IMR-90 (cell line): ENCODE results near the gene TRIM38. TPM values are rescaled to one million over a fixed set of nuclear protein-coding genes. Genes with fewer than 3 reads are reported as not detected.

Experiments used
- ATAC-seq: fragments of 200-7000 bp; cut with Tn5 transposase; 2 replicates; pipeline ENCODE4 v1.9.1; 2020; ENCODE audit warnings: low read depth, mild to moderate bottlenecking, moderate library complexity
- Bru-seq: library from RNA; stranded (reverse); fragments of 400-500 nt; gene quantifications from one replicate; lab custom pipeline; 2021; lab: Mats Ljungman, UMichigan
- BruChase-seq, 2 experiments: library from RNA; stranded (reverse); fragments of 400-500 nt; gene quantifications; one replicate each; lab custom pipeline; 2021; lab: Mats Ljungman, UMichigan
- BruUV-seq: library from RNA; stranded (reverse); fragments of 400-500 nt; replicated peaks from 2 replicates; lab custom pipeline; 2021; lab: Mats Ljungman, UMichigan
- CTCF ChIA-PET: fragments of 300-600 bp; formaldehyde crosslinking; extraction: SDS; loops from one replicate; lab custom pipeline; 2021; ENCODE audit warnings: antibody characterized with exemption; lab: Yijun Ruan, JAX
- POLR2A ChIA-PET: fragments of 300-600 bp; sonication (Branson Sonifier 250); formaldehyde crosslinking; loops from one replicate; lab custom pipeline; 2022; ENCODE audit warnings: antibody characterized with exemption; ENCODE audit not compliant: unreplicated experiment; lab: Charles Lee
- DNase-seq: peaks from one replicate; pipeline ENCODE4 v3.0.0; 2013
- H2AFZ ChIP-seq: replicated peaks from 2 replicates; pipeline ENCODE3; 2013; ENCODE audit warnings: low read length, mild to moderate bottlenecking; ENCODE audit not compliant: poor library complexity
- H2AK5ac ChIP-seq: 2 replicates; pipeline ENCODE4 v1.6.1; 2013; ENCODE audit warnings: low read depth, low read length, inconsistent platforms
- H2AK9ac ChIP-seq: replicated peaks from 2 replicates; pipeline ENCODE3; 2013; ENCODE audit warnings: mild to moderate bottlenecking, low read depth, low read length, moderate library complexity; ENCODE audit not compliant: poor library complexity
- H2BK120ac ChIP-seq: 2 replicates; pipeline ENCODE4 v1.6.1; 2013; ENCODE audit warnings: low read depth, low read length, inconsistent platforms
- H2BK15ac ChIP-seq: 3 replicates; pipeline ENCODE4 v1.6.1; 2013; ENCODE audit warnings: low read depth, low read length, inconsistent platforms
- H2BK20ac ChIP-seq: 2 replicates; pipeline ENCODE4 v1.6.1; 2013; ENCODE audit warnings: low read depth, mild to moderate bottlenecking, inconsistent platforms, low read length, moderate library complexity
- H2BK5ac ChIP-seq: 2 replicates; pipeline ENCODE4 v1.6.1; 2013; ENCODE audit warnings: mild to moderate bottlenecking, low read depth, low read length, inconsistent platforms; ENCODE audit not compliant: poor library complexity, severe bottlenecking
- H3K14ac ChIP-seq: replicated peaks from 2 replicates; pipeline ENCODE4 v1.6.1; 2013; ENCODE audit warnings: low read depth, low read length, inconsistent platforms
- H3K18ac ChIP-seq: 2 replicates; pipeline ENCODE4 v1.6.1; 2013; ENCODE audit warnings: low read depth, low read length, control low read depth
- H3K23ac ChIP-seq: 2 replicates; pipeline ENCODE4 v1.6.1; 2013; ENCODE audit warnings: low read depth, low read length, inconsistent platforms
- H3K27ac ChIP-seq: 2 replicates; pipeline ENCODE4 v1.5.1; 2013; ENCODE audit warnings: mild to moderate bottlenecking, control low read depth, low read length; ENCODE audit not compliant: insufficient read depth
- H3K27me3 ChIP-seq: 2 replicates; pipeline ENCODE4 v1.6.1; 2013; ENCODE audit warnings: low read length; ENCODE audit not compliant: control insufficient read depth, insufficient read depth
- H3K36me3 ChIP-seq: 2 replicates; pipeline ENCODE4 v1.6.1; 2013; ENCODE audit warnings: low read length, mixed read lengths; ENCODE audit not compliant: control insufficient read depth, insufficient read depth
- H3K4ac ChIP-seq: 2 replicates; pipeline ENCODE4 v1.6.1; 2013; ENCODE audit warnings: low read depth, low read length, inconsistent platforms
- H3K4me1 ChIP-seq: 2 replicates; pipeline ENCODE4 v1.6.1; 2013; ENCODE audit warnings: low read length, mixed read lengths; ENCODE audit not compliant: control insufficient read depth, insufficient read depth
- H3K4me2 ChIP-seq: 2 replicates; pipeline ENCODE4 v1.6.1; 2013; ENCODE audit warnings: low read depth, mild to moderate bottlenecking, control low read depth, low read length, moderate library complexity
- H3K4me3 ChIP-seq: 2 replicates; pipeline ENCODE4 v1.5.1; 2013; ENCODE audit warnings: low read depth, mild to moderate bottlenecking, control low read depth, low read length, moderate library complexity; ENCODE audit not compliant: insufficient read depth
- H3K56ac ChIP-seq: 2 replicates; pipeline ENCODE4 v1.6.1; 2013; ENCODE audit warnings: low read length, inconsistent platforms; ENCODE audit not compliant: insufficient read depth; ENCODE audit errors: extremely low read depth
- H3K79me1 ChIP-seq, 2 experiments: 2 replicates each; pipeline ENCODE4 v1.6.1; 2013; ENCODE audit warnings: low read length in 2 of 2, inconsistent platforms in 1 of 2, low read depth in 1 of 2
- H3K9ac ChIP-seq: 2 replicates; pipeline ENCODE4 v1.6.1; 2013; ENCODE audit warnings: low read depth, low read length, control low read depth
- H3K9me1 ChIP-seq: 2 replicates; pipeline ENCODE4 v1.6.1; 2013; ENCODE audit warnings: low read length, inconsistent platforms; ENCODE audit not compliant: insufficient read depth
- H3K9me3 ChIP-seq: 2 replicates; pipeline ENCODE4 v1.6.1; 2013; ENCODE audit warnings: low read length; ENCODE audit not compliant: control insufficient read depth, insufficient read depth
- H4K20me1 ChIP-seq: 2 replicates; pipeline ENCODE4 v1.6.1; 2013; ENCODE audit warnings: low read length, inconsistent platforms; ENCODE audit not compliant: insufficient read depth
- H4K5ac ChIP-seq: 2 replicates; pipeline ENCODE4 v1.6.1; 2013; ENCODE audit warnings: mild to moderate bottlenecking, low read depth, low read length, control low read depth
- H4K8ac ChIP-seq, 2 experiments: 2 replicates each; pipeline ENCODE4 v1.6.1; 2013; ENCODE audit warnings: low read depth in 2 of 2, low read length in 2 of 2, control low read depth in 1 of 2, inconsistent platforms in 1 of 2
- H4K91ac ChIP-seq: 2 replicates; pipeline ENCODE4 v1.6.1; 2013; ENCODE audit warnings: low read depth, low read length, inconsistent platforms; ENCODE audit not compliant: insufficient read depth
- BHLHE40 ChIP-seq: fragments of 150-350 bp; IDR thresholded peaks from 2 replicates; pipeline ENCODE4 v1.6.1; 2016; ENCODE audit warnings: mild to moderate bottlenecking, low read depth, low read length
- CEBPB ChIP-seq: IDR thresholded peaks from 2 replicates; pipeline ENCODE4 v1.6.1; 2012; ENCODE audit warnings: low read depth, low read length, improper control_type of control experiment
- CHD1 ChIP-seq: IDR thresholded peaks from 2 replicates; pipeline ENCODE4 v1.6.1; 2012; ENCODE audit warnings: low read depth, low read length, improper control_type of control experiment
- ELK1 ChIP-seq: fragments of 150-350 bp; IDR thresholded peaks from 2 replicates; pipeline ENCODE4 v1.6.1; 2016; ENCODE audit warnings: low read depth, mild to moderate bottlenecking, low read length, moderate library complexity, borderline replicate concordance
- FOS ChIP-seq: fragments of 150-350 bp; IDR thresholded peaks from 2 replicates; pipeline ENCODE4 v1.6.1; 2016; ENCODE audit warnings: low read depth, low read length
- MAZ ChIP-seq: IDR thresholded peaks from 2 replicates; pipeline ENCODE4 v1.6.1; 2012; ENCODE audit warnings: low read depth, mild to moderate bottlenecking, low read length, improper control_type of control experiment, moderate library complexity, borderline replicate concordance
- MXI1 ChIP-seq: IDR thresholded peaks from 2 replicates; pipeline ENCODE4 v1.6.1; 2012; ENCODE audit warnings: low read depth, mild to moderate bottlenecking, low read length, moderate library complexity, borderline replicate concordance
- NFE2L2 ChIP-seq: fragments of 150-350 bp; IDR thresholded peaks from 2 replicates; pipeline ENCODE4 v1.6.1; 2016; ENCODE audit warnings: low read depth, mild to moderate bottlenecking, low read length
- RAD21 ChIP-seq: IDR thresholded peaks from 2 replicates; pipeline ENCODE4 v1.6.1; 2012; ENCODE audit warnings: low read length, improper control_type of control experiment
- RCOR1 ChIP-seq: IDR thresholded peaks from 2 replicates; pipeline ENCODE4 v1.6.1; 2012; ENCODE audit warnings: mild to moderate bottlenecking, low read length, improper control_type of control experiment; ENCODE audit not compliant: insufficient replicate concordance
- RFX5 ChIP-seq: IDR thresholded peaks from 2 replicates; pipeline ENCODE4 v1.8.0; 2012; ENCODE audit warnings: low read depth, mild to moderate bottlenecking, low read length, moderate library complexity
- SMC3 ChIP-seq: fragments of 150-350 bp; IDR thresholded peaks from 2 replicates; pipeline ENCODE4 v1.6.1; 2016; ENCODE audit warnings: low read depth, mild to moderate bottlenecking, antibody characterized with exemption, low read length, moderate library complexity
- WGBS, 2 experiments: methylation state at CpG; one replicate each; pipeline versions ENCODE4 v1.1.5 to v1.1.7; 2013; ENCODE audit warnings: missing lambda C conversion rate in 2 of 2; ENCODE audit not compliant: insufficient read length in 1 of 2; ENCODE audit errors: extremely low coverage in 2 of 2; 5-methylcytosine and 5-hydroxymethylcytosine counted together
- dilution Hi-C: fragments of 300-500 bp; cut with HindIII; formaldehyde crosslinking; loops from one replicate; pipeline ENCODE4 v1.14.3; 2018; ENCODE audit warnings: low sequenced_read_pairs; ENCODE audit not compliant: unreplicated experiment
- in situ Hi-C: fragments of 300-500 bp; cut with MboI; formaldehyde crosslinking; loops from 3 replicates; pipeline ENCODE4 v1.14.3; 2019; ENCODE audit warnings: low sequenced_read_pairs, inconsistent platforms, mixed read lengths
- intact Hi-C: fragments of 100-400 bp; cut with micrococcal nuclease; formaldehyde crosslinking; loops from 2 replicates; pipeline ENCODE4 v1.10.0; 2022
- long read RNA-seq: library from polyadenylated mRNA; unstranded; transcript quantifications from one replicate; pipeline ENCODE4 v2.0.0, GENCODE V29; 2021; ENCODE audit not compliant: unreplicated experiment
- polyA plus RNA-seq, 3 experiments: library from polyadenylated mRNA; depleted of rRNA; stranded (reverse); fragments of >200 nt; gene quantifications; 2 replicates each; pipeline ENCODE4 v1.2.3, GENCODE V29; 2012; ENCODE audit warnings: low replicate concordance in 1 of 3
- total RNA-seq: library from RNA; depleted of rRNA; stranded (reverse); fragments of >200 nt; gene quantifications from 2 replicates; pipeline ENCODE4 v1.2.3, GENCODE V29; 2012; rRNA removed
- TF ChIP-seq, protein P1 (sequence below): fragments of 150-350 bp; IDR thresholded peaks from 2 replicates; pipeline ENCODE4 v1.6.1; 2017; ENCODE audit warnings: mild to moderate bottlenecking, antibody characterized with exemption, low read length, low read depth

The TRIM38 gene
- total RNA-seq, result 6.3 and 6.7 TPM in 2 replicates
- polyA plus RNA-seq (2012; rRNA removed), result 3.3 and 4.1 TPM in 2 replicates
- polyA plus RNA-seq (2012; cell fraction: cytosol; rRNA removed), result 0.90 and 1.1 TPM in 2 replicates
- 2.4 and 14.2 TPM in 2 replicates for polyA plus RNA-seq (2012; cell fraction: nucleus; rRNA removed; ENCODE audit: low replicate concordance)
- percentile 91 among the genes with signal in this experiment for Bru-seq, nascent RNA
- BruChase-seq, experiment 1, labeled RNA remaining after a 6-hour chase, result percentile 83 among the genes with signal in this experiment
- percentile 94 among the genes with signal in this experiment for BruChase-seq, experiment 2, labeled RNA remaining after a 2-hour chase
- long read RNA-seq, full-length matches to known transcripts, result 22 of 36 reads
- long read RNA-seq, partial matches to known transcripts, result 2 of 36 reads
- long read RNA-seq, other reads (novel, unspliced or antisense), result 12 of 36 reads

DNA sequence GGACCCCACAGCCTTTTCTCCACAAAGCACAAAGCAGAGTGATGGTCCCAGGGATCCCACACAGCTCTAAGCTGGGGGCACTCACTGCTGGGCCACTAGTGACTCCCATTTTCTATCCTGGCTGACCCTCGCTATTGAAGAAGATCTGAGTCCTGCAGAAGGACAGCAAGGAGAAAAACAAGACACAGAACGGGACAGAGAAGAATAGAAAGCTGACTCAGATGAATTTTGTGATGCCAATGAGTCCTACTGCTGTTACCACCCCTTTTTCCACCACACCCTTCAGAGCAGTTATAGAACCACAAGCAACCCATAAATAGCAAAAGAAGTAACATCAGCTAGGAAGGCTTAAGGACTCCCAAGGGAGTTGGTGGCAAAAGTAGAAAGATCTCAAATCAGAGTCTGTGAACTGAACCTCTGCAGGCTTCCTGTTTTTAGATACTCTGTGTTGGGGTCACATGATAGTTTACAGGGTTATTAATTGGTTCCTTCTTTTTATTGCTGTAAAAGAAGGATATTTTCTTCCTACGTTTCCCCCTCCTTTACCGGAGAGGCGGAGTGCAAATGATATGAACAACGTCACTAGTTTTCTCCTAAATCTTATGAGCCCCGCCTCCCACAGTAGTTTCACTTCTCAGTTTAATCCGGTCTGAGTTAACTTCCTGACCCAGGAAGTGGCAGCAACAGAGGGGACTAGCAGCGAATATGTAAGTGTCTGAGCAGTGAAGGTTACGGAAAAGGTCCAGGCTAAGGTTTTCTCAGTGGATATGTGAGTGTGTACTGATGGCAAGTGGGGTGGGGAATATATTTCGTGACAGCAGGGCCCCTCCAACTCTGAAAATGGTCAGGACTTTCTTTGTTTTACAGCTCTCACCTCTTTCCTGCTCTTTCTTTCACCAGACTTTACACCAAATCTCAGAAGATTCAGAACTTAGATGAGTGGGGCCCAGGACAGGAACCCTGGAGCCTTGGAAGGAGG is at the start of gene TRIM38:
Gene TRIM38 (plus strand): TSS at position 654 of the 979 bp plus-strand sequence. CDS start 3,721 bp downstream, outside the sequence.
- H3K9me3 ChIP-seq, result no peaks in the 10 kb centered on the region
- peak within 1 kb of the TSS; percentile 77 for H3K56ac ChIP-seq
- peak within 1 kb of the TSS; percentile 61; the same call in 1 of the 2 replicates for H2BK20ac ChIP-seq
- H3K4me2 ChIP-seq, result peak within 1 kb of the TSS; percentile 87
- peak within 1 kb of the TSS; percentile 92 for H3K4ac ChIP-seq
- peak within 1 kb of the TSS; percentile 90 for H3K9ac ChIP-seq
- ATAC-seq (peak; percentile 92), DNase-seq (peak; percentile 89)
- peak within 1 kb of the TSS; percentile 78 for H2BK5ac ChIP-seq
- peak within 1 kb of the TSS; percentile 71 for H2AK5ac ChIP-seq
- H2BK120ac ChIP-seq, result peak within 1 kb of the TSS; percentile 69
- POLR2A ChIA-PET, result no interaction called here
- H2AK9ac ChIP-seq, result peak within 1 kb of the TSS; percentile 34
- peak within 1 kb of the TSS; percentile 56 to 93 for H4K8ac ChIP-seq
- H3K79me1 ChIP-seq, result peaks cover 3 to 30% of the 10 kb centered on the region in 2 experiments; a peak in 2 of 4 replicates
- peak within 1 kb of the TSS; percentile 79 for H3K27ac ChIP-seq
- peak within 1 kb of the TSS; percentile 61 for H3K4me3 ChIP-seq
- H3K18ac ChIP-seq, result peak within 1 kb of the TSS; percentile 91
- peak within 1 kb of the TSS; percentile 97 for H4K5ac ChIP-seq
- H4K20me1 ChIP-seq, result no peaks in the 10 kb centered on the region
- H4K91ac ChIP-seq, result peak within 1 kb of the TSS; percentile 68
- H3K9me1 ChIP-seq, result 0 out of 2 replicates have a peak, but pooled peaks cover 5% of the 10 kb centered on the region
- intact Hi-C loops, result no loop called here
- H3K27me3 ChIP-seq, result no peaks in the 10 kb centered on the region
- peak within 1 kb of the TSS; percentile 94 for H3K23ac ChIP-seq
- peaks cover 12% of the 10 kb centered on the region for H3K36me3 ChIP-seq
- peaks cover 12% of the 10 kb centered on the region for H3K4me1 ChIP-seq
- H3K14ac ChIP-seq, result peak within 1 kb of the TSS; percentile 94
- 52% methylated on average over 2 of the region's 11 CpGs; no CpG with 5 or more reads in 1 of the 2 experiments for WGBS, 2 experiments
- CTCF ChIA-PET, result interaction anchor here (0.6 to 2.1 kb wide), 4 partner anchors 11 to 53 kb away, joined by 3 to 12 read pairs (median 3); no protein-coding TSS in a partner anchor
- dilution Hi-C loops, result no loop called here
- BruUV-seq, result TSS peak; percentile 63
- in situ Hi-C loops, result no loop called here
- H2BK15ac ChIP-seq, result peak within 1 kb of the TSS; percentile 35; the same call in 2 of the 3 replicates
- H2AFZ ChIP-seq, result peak within 1 kb of the TSS; percentile 85
- TF ChIP-seq SMC3 (no peak), FOS (no peak), RCOR1 (no peak), NFE2L2 (no peak), RAD21 (no peak), ELK1 (no peak), CEBPB (no peak), MXI1 (no peak), BHLHE40 (no peak), RFX5 (no peak), CHD1 (no peak), MAZ (peak; percentile 7; the same call in 1 of the 2 replicates)
- TF ChIP-seq, protein P1, sequence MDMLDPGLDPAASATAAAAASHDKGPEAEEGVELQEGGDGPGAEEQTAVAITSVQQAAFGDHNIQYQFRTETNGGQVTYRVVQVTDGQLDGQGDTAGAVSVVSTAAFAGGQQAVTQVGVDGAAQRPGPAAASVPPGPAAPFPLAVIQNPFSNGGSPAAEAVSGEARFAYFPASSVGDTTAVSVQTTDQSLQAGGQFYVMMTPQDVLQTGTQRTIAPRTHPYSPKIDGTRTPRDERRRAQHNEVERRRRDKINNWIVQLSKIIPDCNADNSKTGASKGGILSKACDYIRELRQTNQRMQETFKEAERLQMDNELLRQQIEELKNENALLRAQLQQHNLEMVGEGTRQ, result peak; percentile 61
